Hematopoietic multipotent progenitor cell treated with erythropoietin and hydrocortisone succinate and interleukin-3 and kit ligand, for 6 days (in vitro differentiated cells): ENCODE measurements around the gene PXDN.

Experiments
- DNase-seq: peaks from one replicate; pipeline ENCODE4 v3.0.0-alpha.2; 2015

PXDN gene

DNA sequence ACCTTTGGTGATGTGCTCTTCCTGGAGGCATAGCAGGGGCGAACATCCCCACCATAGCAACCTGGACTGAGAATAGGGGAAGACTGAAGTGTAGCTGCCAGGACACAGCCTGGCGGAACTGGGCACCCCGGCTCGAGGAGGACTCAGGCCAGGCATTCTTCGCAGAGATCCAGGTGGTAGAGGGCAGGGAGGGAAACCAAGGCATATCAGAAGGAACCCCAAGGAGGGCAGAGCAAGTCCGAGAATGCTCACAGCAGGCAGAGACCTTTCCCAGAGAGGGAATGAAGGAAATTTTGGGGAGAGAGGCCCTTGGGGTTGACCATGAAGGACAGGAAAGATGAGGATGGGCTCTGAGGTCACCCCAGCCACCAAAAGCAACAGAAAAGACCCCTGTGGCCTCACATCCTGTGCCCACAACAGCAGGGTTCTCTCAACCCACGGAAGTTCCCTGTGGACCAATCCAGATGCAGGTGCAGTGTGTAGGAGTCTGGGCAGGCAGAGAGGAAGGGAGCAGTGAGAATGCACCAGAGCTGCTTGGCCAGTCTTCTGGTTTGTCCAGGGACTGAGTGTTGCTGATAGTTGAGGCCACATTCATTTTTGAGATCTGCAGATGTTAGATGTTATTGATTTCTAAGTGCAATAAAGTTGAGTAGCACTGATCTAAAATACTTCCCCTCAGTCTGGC lies 136.9 kb downstream of the PXDN start:
- DNase-seq, result no peak

DNA sequence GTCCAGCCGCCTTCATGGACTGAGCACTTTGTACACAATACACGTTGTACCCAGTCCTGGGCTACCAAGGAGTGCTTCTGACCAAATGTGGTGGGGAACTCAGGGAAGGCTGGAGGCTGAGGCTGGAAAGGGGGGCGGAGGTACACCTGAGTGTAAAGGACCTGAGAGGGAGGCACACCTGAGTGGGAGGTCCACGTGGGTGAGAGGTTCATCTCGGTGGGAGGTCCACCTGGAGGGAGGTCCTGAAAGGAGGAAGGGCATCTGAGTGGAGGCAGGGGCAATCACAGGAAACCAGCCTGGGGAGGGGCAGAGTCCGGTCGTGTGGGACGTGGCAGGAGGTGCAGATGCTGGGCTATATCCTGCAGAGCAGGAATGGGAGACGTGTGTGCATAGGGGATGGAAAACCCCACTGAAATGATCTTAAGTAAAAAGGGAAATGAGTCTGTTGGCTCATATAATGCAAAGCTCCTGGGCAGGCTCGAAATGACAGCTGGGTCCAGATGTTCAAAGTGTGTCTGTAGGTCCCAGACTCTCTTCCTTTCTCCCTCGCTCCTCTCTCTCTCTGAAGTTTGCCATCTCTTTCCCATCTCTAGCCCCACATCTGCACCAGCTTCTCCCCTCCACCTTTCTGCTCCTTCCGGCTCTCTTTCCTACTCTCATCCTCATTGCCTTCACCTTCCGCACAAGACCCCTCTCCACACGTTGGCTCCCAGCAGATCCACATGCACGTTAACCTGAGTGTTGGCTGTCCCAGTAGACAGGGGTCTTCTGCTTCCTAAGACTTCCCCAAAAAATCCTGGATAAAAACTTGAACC lies 137.7 kb downstream of the PXDN start:
- DNase-seq, result no peak

DNA sequence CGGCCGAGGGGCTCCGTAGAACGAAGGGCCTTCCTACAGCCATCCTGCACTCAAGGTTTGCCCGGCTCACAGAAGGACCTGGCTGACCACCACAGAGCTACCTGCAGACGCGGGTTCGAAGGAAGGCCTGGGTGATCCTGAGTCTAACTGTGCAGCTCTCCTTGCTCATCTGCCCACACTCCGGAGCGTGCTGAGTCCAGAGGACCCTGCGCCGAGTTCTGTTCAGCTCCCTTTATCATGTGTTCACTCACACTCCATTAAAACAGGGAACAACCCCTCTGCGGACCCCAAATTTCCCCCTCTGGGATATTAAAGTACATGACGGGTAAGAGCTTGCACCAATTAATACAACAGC lies 138.3 kb downstream of the PXDN start:
- no peak for DNase-seq

DNA sequence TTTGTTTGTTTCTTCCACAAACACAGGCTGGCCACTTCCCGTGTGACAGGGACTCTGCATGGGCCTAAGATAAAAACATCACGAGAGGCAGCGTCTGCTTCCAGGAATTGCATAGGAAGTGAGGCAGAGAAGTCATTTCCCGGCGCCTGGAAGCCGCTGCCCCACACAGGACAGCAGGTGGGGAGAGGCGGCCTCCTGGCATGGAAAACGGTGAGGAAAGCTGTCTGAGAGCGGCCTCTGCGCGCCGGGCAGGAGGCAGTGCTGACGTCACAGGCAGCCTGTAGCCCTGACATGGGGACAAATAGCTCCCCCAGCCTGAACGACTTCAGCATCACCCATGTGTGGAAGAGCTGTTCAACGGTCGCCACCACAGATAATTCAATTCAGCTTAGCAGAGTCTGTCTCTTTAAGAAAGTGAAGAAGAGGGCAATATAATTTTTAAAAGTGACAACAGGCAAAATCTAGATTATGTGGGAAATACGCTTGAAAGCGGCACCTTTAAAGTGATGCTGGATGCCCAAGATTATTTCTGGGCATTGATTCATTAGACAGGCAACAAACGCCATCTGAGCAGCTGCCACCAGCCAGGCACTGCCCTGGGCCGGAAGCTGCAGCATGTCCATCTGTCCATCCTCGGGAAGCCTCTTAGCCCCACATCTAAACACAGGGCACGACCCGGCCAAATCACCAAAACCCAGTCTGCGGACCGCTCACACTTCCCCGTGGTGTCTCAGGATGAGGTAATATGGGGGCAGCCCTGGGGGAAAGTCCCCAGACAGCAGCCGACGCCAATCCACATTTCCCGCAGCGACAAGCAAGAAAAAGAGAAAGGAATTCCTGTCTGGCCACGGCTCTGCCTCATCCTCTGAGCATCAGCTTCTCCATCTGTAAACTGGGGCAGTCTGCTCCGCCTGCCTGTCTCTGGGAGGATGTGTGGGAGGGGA lies 138.9 kb downstream of the PXDN start:
- no peak for DNase-seq

DNA sequence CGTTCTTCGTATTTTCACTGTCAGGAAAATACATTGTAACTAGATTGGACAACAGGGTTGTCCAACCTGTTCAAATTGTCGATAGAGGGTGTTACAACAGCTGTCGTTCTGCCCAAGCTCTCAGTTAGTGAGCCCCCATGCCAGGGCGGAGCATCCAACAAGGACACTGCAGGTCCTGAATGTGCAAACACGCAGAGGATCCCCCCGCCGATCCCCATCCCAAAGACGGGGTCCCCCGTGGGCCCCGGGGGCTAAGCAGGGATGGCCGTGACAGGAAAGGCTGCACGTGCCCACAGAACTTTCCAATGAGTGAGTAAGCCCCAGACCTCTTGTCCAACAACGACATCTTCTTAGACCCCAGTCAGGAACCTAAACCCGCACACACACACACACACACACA lies 140.8 kb downstream of the PXDN start:
- no peak for DNase-seq

DNA sequence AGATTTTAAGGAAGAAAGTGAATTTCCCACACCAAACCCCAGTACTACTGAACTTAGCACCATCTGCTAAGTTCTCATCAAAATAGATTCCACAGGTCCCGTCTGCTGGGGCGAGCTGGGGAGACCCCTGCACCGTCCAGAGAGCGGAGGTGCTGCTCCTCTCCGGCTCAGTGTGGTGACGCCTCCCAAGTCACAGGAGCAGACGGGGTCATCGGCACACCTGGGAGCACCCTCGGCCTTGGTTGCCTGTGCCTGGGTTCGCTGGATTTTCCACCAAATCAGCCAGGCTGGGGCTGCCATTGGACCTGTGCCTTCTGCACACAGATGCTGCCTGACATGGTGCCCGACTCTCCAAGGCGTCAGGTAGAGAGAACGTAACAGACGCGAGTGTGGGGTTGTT lies 141.3 kb downstream of the PXDN start:
- no peak for DNase-seq

DNA sequence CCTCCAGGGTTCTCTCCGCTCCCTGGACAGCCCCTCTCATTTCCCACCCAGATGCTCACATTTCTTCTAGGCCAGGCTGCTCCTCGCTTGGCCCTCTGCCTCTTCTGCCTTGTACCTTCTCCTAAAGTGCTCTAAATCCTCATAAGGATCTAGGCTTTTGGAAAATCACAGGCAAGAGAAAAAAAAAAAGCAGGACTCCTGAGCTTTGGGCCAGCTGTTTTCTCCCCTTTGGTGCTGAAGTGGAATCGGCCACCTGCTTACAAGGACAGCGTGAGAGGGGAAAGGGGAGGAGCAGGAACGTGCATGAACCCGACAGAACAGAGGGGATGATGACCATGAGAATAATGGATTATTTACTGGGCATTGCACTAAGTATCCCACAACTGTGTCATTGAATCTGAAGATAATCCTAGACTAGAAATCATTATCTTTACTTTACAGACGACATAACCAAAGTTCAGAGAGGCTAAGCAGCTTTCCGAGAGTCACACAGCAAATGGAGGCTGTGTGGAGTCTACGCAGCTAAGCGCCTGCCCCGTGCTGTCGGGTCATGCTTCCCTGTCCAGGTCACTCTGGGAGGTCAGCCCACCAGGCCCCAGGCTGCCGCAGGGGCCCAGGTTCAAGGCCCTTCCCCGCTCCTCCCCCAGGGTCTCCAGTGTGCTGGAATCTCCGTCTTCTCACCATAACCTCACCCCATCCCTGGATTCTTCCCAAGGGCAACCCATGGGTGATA lies 141.9 kb downstream of the PXDN start:
- no peak for DNase-seq

DNA sequence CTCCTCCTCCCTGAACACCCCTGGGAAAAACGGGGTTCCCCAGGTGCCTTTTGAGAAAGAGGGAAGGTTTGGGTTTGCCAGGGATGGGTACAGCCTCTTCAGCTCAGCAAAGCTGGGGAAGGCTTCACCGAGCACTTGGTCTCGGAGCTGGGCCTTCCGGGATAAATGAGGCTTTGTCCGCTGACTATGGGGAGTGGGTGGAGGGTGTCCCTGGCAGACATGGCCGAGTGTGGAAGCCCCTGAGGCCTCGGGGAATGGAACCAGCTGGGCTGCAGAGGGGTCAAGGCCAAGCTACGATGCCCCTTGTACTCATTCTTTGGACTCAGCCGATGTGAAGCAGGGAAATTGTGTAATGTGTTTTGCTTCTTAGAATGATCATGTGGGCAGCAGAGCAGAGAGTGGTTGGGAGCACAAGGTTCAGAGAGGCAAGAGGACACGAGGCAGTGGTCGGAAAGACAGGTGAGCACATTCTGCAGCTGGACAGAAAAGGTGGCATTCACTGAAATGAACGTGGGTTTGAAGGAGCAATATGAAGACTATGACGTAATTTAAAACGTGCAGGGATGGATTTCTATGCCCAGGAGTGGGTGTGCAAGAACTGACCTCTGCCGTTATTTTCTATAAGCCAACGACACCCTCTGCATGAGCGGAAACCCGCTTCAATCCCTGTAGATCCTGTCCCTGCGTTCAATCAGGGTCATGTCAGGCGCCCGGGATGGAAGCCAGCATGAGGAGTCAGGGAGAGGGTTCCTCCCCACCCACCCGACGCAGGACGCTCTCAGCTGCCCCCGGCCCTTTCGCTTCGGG lies 142.6 kb downstream of the PXDN start:
- DNase-seq, result no peak

DNA sequence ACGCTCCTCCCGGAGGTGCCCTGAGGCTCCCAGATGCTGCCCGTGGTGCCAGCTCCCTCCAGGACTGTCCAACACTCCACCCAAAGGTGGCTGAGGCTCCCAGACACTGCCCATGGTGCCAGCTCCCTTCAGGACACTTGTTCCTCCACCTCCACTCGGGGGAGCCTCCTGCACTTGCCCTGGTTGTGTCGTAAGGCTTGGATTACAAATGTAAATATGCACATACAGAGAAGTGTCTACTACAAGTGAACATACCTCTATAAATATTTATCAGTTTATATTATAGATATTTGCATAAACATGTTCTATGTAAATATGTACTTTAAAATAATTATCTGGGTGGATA lies 143.3 kb downstream of the PXDN start:
- no peak for DNase-seq

DNA sequence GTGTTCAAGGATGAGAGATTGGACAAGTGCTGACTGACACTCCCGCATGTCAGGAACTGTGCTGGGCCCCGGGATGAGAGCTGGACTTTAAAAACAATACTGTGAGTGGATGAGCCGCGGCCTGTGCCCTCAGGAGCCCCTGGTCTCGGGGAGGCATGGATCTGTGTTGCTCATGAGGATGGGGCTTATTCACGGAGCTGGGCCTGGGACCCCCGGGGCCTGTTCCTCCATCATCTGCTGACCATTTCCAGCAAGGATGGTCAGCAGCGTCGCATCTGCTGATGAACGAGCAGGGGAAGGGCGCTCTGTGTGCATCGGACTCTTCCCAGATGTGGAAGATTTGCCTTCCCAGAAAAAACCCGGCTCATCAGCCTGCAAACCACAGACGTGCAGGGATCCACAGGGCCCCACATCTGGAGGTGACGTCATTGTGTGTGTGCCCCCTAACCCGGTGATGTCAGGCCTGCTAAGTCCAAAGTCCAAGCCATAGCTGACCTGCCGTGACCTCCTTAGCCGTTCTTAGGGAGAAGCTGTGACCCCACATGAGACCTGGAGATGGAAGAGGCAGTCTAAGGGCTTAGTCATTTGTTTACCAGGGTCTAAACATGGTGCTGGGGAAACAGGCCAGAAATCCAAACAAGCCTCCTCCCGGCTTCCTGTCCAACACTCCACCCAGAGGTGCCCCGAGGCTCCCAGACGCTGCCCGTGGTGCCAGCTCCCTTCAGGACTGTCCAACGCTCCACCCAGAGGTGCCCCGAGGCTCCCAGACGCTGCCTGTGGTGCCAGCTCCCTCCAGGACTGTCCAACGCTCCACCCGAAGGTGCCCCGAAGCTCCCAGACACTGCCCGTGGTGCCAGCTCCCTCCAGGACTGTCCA lies 143.9 kb downstream of the PXDN start:
- DNase-seq, result no peak

DNA sequence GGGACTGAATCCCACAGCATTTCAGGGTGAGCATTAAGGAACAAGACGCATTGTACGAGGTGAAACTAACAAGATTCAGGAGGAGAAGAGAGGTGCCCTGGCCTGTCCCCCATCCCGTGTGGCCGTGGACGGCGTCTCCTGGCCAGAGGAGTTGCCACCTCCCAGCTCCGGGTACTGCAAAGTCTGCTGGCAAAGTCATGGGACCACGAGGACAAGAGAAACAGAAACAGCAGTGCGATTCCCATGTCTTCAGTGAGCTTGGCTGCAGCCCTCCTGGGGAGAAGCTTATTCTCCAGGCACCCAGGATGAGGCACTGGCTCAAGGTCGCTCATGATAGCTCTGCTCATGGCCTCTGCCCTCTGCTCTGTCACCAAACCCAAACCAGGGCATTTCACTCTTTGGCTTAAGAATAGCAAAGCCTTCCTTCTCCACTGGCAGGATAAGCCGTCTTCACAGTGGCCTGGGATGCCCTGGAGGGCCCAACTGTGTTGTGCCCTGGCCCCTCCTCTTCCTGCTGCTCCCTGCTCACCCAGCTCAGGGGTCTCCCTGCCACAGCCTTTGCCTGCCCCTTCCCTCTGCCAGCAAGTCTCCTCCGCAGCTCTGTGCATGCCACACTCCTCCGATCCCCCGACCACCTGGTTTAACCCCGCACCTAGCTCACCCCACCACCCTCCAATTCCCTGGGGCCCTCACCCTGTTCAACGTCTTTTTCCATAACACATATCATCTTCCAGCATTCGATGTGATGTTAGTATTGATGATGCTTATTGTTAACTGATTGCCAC lies 144.8 kb downstream of the PXDN start:
- DNase-seq, result no peak

DNA sequence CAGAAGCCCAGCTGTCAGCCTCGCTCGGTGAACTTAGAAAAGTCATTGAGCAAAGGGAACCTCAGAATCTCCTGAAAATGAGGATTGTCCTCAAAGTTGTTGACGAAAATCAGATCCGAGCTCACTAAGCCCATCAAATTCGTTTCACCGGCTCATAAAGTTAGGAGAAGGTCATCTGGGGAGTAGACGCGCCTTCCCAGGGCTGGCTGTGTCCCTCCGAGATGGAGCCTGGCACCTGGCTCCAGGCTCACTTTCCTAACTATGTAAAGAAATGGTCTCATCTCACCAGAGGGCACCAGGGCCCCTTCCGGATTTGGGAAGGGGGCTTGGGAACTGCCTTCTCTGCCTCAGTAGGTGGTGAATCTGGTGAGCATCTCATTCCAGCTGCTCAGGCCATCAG lies 145.5 kb downstream of the PXDN start:
- no peak for DNase-seq

DNA sequence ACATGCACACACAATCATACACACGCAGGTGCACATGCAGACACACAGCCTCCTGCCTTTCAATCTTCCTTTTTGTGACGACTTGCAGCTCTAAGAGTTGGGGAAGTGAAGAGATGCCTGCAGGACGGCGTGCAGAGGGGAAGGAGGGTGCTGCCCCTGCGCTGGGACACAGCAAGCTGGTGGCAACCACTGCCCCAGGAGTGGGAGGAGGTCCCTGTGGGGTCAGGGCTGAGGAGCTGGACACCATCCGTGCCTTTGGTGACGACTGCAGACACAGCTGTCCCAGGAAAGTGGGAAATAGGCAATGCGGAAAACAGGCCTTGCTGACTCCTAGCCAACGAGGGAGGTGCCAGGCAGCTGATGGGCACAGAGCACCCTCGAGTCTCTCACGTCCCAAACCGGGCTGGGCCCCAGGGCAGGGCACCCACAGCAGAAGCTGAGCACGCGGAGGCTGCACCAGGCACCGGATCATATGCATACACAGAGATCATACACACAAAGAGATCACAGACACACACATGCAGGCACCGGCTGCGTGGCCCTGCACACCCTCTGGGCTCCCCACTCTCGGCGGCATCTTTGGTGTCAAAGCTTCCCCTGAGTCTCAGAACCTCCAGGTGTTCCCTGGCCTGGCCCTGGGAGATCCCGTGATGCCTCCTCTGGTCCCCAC lies 146.1 kb downstream of the PXDN start:
- no peak for DNase-seq

DNA sequence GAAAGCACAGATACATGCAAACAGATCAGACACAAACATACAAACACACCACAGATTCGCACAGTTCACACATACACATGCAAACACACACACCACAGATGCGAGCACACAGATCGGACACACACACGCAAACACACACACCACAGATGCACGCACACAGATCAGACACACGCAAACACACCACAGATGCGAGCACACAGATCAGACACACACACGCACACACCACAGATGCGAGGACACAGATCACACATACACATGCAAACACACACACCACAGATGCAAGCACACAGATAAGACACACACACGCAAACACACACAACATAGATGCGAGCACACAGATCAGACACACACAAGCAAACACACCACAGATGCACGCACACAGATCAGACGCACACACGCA lies 149.0 kb downstream of the PXDN start:
- no peak for DNase-seq

DNA sequence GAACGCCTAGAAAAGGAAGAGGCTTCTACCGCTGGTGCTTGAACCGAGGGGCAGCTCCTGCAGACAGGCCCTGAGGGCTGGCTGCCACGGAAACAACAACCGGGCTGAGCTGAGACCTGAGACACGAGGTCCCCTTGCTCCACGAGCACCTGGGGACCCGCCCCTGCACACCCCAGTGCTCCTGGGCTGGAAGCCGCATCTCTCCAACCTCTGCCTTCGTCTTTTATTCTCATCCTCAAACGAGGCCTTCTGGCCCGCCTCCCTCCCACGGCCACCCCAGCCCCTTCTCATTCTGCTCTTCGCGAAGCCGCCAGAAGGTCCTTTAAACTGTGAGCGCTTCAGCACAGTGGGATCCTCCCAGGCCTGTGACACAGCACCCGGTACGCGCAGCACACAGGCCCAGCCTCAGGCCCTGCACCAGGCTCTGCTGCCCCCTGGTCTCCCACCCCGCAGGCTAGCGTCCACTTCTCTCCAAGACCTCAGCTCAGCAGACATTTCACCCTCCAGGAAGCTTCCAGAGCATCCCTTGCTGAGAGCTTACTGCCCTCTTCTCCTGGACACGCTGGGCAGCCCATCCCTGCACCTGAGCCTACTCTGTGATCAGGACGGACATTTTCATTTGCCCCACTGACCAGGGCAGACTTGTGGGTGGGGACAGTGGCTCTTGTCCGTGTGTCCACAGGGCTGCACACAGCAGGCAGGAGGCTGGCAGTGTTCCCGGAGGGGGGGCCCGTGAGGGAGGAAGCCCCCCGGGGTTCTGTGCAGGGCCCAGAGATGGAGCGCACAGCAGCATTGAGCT lies 149.7 kb downstream of the PXDN start:
- no peak for DNase-seq

DNA sequence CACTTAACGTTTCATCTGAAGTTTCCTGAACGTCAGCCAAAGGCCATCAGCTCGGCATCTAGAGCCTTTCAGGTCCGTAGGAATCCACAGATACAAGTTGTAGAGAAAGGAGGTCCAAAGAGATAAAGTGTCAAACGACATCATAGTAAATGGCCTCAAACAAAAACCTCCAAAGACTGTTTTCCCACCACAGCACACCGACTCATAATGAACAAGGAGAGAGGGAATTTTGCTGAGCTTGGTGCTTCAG lies 150.3 kb downstream of the PXDN start:
- DNase-seq, result no peak

DNA sequence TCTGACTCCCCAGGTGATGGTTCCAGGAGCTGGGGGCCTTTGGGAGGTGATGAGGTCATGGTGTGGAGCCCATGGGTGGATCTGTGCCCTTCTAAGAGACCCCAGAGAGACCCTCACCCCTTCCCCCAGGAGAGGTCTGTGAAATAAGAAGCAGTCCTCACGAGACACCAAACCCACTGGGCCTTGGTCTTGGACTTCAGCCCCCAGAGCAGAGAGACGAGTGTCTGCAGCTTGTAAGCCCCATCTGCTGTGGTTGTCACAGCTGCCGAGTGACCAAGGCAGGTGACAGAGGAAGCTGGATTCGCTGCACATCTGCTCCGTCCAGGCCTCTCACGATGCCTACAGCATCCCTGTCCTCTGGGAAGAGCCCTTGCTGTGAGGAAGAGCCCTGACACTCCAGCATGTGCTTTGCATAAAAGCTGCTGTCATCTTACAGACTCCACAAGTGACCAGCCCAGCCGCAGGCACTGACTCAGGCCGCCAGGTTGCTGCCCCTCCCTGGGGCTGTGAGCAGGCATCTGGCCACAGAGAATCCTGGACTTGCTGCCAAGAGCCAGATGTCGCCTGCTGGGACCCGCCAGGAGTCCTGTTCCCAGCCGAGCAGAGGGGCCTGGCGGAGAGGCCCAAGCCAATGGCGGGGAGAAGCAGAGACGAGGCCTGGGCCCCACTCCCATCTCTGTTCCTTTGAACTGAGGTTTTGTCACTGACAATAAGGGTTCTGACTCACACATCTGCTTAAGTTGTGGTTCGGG lies 150.8 kb downstream of the PXDN start:
- no peak for DNase-seq
